Measurements from ENCODE around the gene APEH. TPM values are rescaled to one million over a fixed set of nuclear protein-coding genes. Genes with fewer than 3 reads are reported as not detected.

The APEH gene
- total and polyA plus RNA-seq, 4 donors: 25.2 to 119 (median 69.2) TPM

GRCh38 chr3:49626796-49627195, 47.4 kb upstream of the APEH start:
- Histone ChIP-seq H3K4me1 (ENCODE audit: control insufficient read depth in 5 of 5, insufficient read depth in 5 of 5, low read length in 5 of 5) (no peaks in the 10 kb centered on the region), H3K4me3 (no peak overlapping the region), H3K9ac (ENCODE audit: insufficient read depth in 1 of 2, low read length in 2 of 2) (no peak overlapping the region), H3K27ac (ENCODE audit: low read depth in 1 of 2, low read length in 1 of 2) (no peak overlapping the region), H3K9me3 (ENCODE audit: control insufficient read depth in 4 of 4, insufficient read depth in 3 of 4, low read length in 3 of 4) (peaks cover 0 to 2% (median 0%) of the 10 kb centered on the region in 4 donors), H3K27me3 (ENCODE audit: control insufficient read depth in 3 of 3, insufficient read depth in 3 of 3, low read length in 2 of 3) (no peaks in the 10 kb centered on the region), H3K36me3 (ENCODE audit: control insufficient read depth in 4 of 4, insufficient read depth in 4 of 4, low read length in 4 of 4) (no peaks in the 10 kb centered on the region)
- ATAC-seq (ENCODE audit: insufficient read depth, low FRiP score) (no peak), DNase-seq (no peak)
- TF ChIP-seq CTCF (IDR thresholded peaks at IDR 0.05; ENCODE audit: control extremely low read depth, extremely low read depth): no peak
- WGBS, 2 donors: 85 to 100% methylated on average over 1 of the region's 1 CpG

- WGBS, 2 donors: 90 to 97% methylated on average over 5 of the region's 5 CpGs
- H3K27me3 ChIP-seq (ENCODE audit: control insufficient read depth in 3 of 3, insufficient read depth in 3 of 3, low read length in 2 of 3): no peaks in the 10 kb centered on the region
- H3K4me3 ChIP-seq: no peak overlapping the region
- no peak for DNase-seq
- H3K9ac ChIP-seq (ENCODE audit: insufficient read depth in 1 of 2, low read length in 2 of 2): no peak overlapping the region
- H3K9me3 ChIP-seq (ENCODE audit: control insufficient read depth in 4 of 4, insufficient read depth in 3 of 4, low read length in 3 of 4): peaks cover 0 to 2% (median 0%) of the 10 kb centered on the region in 4 donors
- no peaks in the 10 kb centered on the region for H3K4me1 ChIP-seq (ENCODE audit: control insufficient read depth in 5 of 5, insufficient read depth in 5 of 5, low read length in 5 of 5)
- no peak for TF ChIP-seq CTCF (IDR thresholded peaks at IDR 0.05; ENCODE audit: control extremely low read depth, extremely low read depth)
- no peaks in the 10 kb centered on the region for H3K36me3 ChIP-seq (ENCODE audit: control insufficient read depth in 4 of 4, insufficient read depth in 4 of 4, low read length in 4 of 4)
- H3K27ac ChIP-seq (ENCODE audit: low read depth in 1 of 2, low read length in 1 of 2): no peak overlapping the region
- no peak for ATAC-seq (ENCODE audit: insufficient read depth, low FRiP score)
These were observed 46.5 kb upstream of the APEH start for GRCh38 chr3:49627634-49628033.

GRCh38 chr3:49628249-49628648, 45.9 kb upstream of the APEH start:
- ATAC-seq (ENCODE audit: insufficient read depth, low FRiP score): no peak
- no peak for TF ChIP-seq CTCF (IDR thresholded peaks at IDR 0.05; ENCODE audit: control extremely low read depth, extremely low read depth)
- no peak overlapping the region for H3K4me3 ChIP-seq

GRCh38 chr3:49629451-49629850, 44.7 kb upstream of the APEH start:
- WGBS, 2 donors: 91 to 98% methylated on average over 4 of the region's 4 CpGs
- ATAC-seq (ENCODE audit: insufficient read depth, low FRiP score) (no peak), DNase-seq (no peak)
- H3K36me3 ChIP-seq (ENCODE audit: control insufficient read depth in 4 of 4, insufficient read depth in 4 of 4, low read length in 4 of 4): no peaks in the 10 kb centered on the region
- no peaks in the 10 kb centered on the region for H3K27me3 ChIP-seq (ENCODE audit: control insufficient read depth in 3 of 3, insufficient read depth in 3 of 3, low read length in 2 of 3)
- H3K9me3 ChIP-seq (ENCODE audit: control insufficient read depth in 4 of 4, insufficient read depth in 3 of 4, low read length in 3 of 4): peaks cover 0 to 2% (median 0%) of the 10 kb centered on the region in 4 donors
- H3K4me1 ChIP-seq (ENCODE audit: control insufficient read depth in 5 of 5, insufficient read depth in 5 of 5, low read length in 5 of 5): no peaks in the 10 kb centered on the region
- no peak overlapping the region for H3K9ac ChIP-seq (ENCODE audit: insufficient read depth in 1 of 2, low read length in 2 of 2)
- H3K4me3 ChIP-seq: no peak overlapping the region
- no peak for TF ChIP-seq CTCF (IDR thresholded peaks at IDR 0.05; ENCODE audit: control extremely low read depth, extremely low read depth)
- no peak overlapping the region for H3K27ac ChIP-seq (ENCODE audit: low read depth in 1 of 2, low read length in 1 of 2)

More at GRCh38 chr3:49628249-49628648, 45.9 kb upstream of the APEH start:
- no peaks in the 10 kb centered on the region for H3K36me3 ChIP-seq (ENCODE audit: control insufficient read depth in 4 of 4, insufficient read depth in 4 of 4, low read length in 4 of 4)
- H3K9me3 ChIP-seq (ENCODE audit: control insufficient read depth in 4 of 4, insufficient read depth in 3 of 4, low read length in 3 of 4): peaks cover 0 to 2% (median 0%) of the 10 kb centered on the region in 4 donors
- no peak for DNase-seq
- no peaks in the 10 kb centered on the region for H3K27me3 ChIP-seq (ENCODE audit: control insufficient read depth in 3 of 3, insufficient read depth in 3 of 3, low read length in 2 of 3)
- WGBS, 2 donors: 93 to 97% methylated on average over 2 of the region's 2 CpGs
- no peak overlapping the region for H3K9ac ChIP-seq (ENCODE audit: insufficient read depth in 1 of 2, low read length in 2 of 2)
- no peaks in the 10 kb centered on the region for H3K4me1 ChIP-seq (ENCODE audit: control insufficient read depth in 5 of 5, insufficient read depth in 5 of 5, low read length in 5 of 5)
- H3K27ac ChIP-seq (ENCODE audit: low read depth in 1 of 2, low read length in 1 of 2): no peak overlapping the region

All from lung (tissue), 12 donors.